SKM-1 (cell line): ENCODE measurements around the gene RHBDL1.

ENCODE experiments used
- DNase-seq: peaks from one replicate; lab custom pipeline; 2025; ENCODE audit not compliant: unreplicated experiment; lab: John Stamatoyannopoulos, UW

RHBDL1 gene

DNA sequence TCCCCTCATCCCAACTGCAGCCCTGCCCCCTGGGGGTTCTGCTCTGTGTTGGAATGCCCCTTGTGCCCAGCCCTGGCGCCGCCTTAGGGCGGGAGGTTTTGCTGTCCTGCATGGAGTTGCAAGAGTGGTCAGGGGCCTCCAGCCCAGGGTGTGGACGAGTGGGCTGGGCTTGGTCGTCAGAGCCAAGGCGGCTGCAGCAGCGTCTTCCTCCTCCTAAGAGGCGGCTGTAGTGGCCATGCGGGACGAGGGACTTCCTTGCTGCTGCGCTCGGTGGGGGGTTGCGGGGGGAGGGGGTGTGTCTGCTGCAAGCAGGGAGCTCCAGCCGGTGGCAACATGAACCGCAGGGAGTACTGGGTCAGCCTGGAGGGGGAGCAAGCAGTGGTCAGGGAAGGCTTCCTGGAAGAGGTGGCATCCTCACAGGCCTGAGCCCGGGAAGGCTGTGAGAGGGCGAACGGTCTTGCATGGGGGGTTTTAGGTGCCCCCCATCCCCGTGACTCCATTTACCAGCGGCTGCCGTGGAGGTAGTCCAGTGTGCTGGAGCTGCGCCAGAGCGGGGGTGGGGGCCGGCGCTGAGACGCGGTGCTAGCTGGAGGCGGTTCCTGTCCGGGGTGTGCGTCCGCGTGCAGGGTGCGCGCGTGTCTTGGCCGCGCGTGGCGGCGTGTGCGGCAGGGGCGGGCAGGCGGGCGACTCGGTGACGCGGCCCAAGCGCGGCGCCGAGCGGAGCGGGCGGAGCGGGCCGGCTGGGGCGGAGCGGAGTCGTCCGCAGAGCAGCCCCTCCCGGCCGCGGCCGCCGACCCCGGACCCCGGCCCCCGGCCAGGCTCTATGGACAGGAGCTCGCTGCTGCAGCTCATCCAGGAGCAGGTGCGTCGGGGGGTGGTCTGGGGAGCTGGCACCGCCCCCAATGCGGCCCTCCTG is at the start of gene RHBDL1:
Gene RHBDL1, plus strand, starts transcription at position 704 of the 916 bp plus-strand sequence. Its CDS starts 120 bp downstream, at position 824.
- DNase-seq, result no peak

DNA sequence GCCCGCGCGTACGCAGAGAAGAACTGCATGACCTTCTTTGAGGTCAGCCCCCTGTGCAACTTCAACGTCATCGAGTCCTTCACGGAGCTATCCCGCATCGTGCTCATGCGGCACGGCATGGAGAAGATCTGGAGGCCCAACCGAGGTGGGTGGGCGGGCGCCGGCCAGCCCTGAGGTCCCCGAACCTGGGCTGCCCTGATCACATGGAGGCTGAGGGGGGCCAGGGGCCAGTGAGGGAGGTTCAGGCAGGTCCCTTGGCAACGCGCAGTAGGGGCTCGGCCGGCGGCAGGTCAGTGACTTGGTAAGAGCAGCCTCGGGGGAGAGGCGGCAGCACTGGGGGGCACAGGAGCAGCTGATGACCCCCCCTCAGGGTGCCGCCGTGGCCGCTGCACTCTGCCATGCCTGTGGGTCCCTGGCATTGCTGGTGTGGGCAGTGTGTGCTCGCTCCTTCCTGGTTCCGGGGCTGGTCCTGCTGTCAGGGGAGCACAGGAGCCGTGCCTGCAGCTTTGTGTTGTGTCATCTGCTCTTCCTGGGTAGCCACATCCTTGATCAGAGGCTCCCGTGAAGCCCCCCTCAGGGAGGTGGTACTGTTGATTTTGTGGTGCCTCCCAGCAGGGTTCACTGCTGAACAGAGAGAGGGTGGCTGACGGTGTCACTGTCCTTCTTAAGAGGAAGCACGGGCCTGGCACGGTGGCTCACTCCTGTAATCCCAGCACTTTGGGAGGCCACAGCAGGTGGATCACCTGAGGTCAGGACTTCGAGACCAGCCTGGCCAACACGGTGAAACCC is 49.3 kb upstream of the RHBDL1 start:
- DNase-seq, result no peak

DNA sequence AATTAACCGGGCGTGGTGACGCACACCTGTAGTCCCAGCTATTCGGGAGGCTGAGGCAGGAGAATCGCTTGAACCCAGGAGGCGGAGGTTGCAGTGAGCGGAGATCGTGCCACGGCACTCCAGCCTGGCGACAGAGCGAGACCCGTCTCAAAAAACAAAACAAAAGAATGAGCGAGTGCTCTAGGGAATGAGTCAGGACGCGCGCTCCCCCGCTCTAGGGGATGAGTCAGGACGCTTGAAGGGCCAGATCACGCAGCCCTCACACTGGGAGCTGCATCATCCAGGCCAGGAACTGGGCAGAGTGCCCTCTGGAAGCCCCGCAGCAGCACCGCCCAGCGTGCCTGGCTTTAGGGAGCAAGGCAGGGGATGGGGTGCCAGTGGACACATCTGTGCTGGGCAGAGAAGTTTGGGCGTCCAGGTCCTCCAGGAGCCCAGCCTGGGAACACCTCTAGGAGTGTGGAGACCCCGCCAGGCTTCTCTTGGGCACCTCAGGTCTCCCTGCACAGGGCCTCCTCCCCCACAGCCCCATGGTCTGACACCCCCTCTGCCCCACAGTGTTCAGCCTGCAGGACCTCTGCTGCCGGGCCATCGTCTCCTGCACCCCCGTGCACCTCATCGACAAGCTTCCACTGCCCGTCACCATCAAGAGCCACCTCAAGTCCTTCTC is 48.6 kb upstream of the RHBDL1 start:
- DNase-seq, result no peak

DNA sequence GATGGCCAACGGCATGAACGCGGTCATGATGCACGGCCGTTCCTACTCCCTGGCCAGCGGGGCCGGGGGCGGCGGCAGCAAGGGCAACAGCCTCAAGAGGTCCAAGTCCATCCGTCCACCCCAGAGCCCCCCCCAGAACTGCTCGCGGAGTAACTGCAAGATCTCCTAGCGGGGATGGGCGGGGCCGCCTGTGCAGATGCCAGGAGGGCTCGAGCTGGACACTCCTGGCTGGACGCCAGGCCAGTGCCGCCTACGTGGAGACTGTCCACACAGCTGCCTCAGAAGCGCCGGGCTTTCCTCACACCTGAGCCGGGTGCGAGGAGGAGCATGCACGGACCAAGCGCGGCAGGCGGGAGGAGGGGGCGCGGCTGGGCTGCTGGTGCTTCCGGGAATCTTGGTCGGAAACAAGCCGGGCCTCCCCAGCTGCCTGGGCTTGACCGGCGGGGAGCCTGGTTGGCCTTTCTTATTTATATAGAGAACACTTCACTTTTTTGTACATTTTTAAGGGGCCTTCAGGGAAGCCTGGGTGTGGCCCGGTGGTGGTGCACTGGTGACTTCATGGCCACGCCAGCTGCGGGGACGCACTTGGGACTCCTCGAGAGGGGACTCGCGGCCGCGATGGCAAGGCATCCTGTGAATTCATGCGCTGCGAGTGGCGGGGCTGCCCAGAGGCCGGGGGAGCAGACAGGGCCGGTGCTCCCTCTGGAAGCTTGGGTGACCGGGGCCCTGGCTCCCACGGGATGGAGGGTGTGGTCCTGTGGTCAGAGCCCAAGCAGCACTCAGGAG is 47.8 kb upstream of the RHBDL1 start:
- no peak for DNase-seq

DNA sequence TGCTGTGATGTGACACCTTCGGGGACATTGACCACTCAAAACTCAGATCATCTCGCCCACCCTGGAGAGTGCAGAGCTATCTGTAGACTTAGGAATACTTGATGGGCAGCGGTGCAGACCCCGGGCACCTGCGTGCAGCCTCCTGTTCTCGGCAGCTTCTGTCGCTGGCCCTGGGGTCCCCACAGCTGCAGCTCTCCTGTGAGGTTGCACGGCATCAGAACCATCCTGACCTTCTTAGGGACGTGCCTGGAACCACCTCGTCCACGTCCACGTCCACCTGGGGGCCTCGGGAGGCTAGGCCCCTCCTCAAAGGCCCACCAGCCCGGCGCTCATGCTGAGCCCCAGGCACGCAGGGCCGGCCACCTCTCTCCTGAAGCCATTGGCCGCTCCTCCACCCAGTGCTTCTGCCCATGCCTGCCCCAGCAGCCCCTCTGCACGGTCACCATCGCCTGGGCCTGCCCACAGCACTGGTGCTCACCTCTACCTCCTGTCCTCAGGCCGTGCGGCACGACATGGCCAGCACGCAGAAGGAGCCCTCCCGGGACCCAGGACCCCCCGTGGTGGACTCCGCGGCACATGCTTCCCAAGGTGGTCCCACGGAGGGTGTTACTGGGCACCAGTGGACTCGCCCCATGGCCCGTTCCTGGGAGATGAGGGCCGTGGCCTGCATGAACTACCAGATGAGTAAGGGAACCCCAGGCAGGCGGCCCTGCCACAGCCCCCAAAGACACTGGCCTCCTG is 47.0 kb upstream of the RHBDL1 start:
- DNase-seq, result no peak

DNA sequence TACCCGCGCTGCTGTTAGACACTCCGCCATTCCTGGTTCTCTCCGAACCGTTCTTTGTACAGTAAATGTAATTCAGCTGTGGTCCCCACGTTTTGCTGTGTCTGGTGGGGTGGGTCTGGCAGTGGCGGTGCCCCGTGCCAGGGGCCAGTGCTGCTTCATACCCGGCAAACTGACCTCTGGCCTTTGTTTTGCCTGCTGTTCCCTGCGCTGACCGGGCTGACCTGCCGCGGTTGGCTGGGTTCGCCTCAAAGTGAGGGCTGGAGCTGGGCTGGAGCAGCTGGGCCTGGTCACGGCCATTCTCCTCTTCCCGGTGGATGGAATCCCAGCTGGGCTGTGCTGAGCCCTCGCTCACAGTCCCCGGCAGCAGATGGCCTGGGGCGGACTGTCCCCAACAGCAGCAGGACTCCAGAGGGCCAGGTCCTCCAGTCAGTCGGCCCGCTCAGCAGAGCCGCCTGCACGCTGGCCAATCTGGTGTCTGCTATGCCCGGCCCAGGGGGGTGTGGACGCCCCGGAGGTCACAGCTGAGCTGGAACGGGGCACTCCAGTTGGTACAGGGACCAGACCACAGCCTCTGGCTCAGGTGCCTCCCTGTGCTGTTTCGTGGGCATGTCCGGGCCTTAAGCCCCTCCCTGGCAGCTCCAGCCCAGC is 46.2 kb upstream of the RHBDL1 start:
- DNase-seq, result no peak

DNA sequence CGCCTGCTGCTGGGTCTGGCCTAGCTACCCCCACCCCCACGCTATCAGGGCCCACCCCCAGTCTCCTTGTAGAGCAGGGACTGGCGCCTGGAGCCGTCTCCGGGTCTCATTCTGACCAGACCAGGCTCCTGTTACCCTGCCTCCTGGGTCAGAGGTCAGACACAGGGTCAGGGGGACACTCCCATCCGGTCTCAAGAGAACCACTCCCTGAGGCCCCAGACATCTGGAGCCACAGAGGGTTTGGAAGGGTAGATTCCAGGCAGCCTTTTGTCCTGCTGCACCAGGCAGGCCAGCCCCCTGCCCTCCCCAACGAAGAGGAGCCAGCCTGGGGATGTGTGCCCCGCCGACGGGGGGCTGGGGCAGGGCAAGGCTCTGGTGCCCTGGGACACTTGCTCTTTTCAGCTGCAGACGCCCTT is 45.6 kb upstream of the RHBDL1 start:
- DNase-seq, result no peak

DNA sequence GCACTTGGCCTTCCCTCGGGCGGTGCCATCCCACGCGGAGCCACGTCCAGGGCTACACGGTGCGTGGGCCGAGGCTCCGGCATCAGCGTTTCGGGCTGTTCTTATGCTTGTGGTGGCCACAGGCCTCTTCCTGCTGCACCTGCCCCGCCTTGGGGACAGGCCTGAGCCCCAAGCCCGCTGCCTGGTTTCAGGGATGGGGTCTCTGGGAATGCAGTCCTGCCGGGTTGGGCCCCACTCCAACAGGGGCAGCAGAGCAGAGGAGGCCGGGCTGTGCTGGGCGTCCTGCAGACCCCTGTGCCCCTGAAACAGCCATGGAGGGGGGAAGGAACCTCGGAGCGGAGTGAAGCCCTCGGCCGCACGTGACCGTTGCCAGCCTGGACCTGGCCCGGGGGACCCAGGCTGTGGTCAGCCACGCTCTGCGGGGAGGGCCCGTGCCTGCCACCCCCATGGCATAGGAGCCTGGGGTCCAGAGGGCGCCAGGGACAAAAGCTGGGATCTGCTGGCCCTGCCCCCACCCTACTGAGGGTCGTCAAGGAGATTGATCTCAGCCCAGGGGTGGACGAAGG is 45.1 kb upstream of the RHBDL1 start:
- DNase-seq, result no peak

DNA sequence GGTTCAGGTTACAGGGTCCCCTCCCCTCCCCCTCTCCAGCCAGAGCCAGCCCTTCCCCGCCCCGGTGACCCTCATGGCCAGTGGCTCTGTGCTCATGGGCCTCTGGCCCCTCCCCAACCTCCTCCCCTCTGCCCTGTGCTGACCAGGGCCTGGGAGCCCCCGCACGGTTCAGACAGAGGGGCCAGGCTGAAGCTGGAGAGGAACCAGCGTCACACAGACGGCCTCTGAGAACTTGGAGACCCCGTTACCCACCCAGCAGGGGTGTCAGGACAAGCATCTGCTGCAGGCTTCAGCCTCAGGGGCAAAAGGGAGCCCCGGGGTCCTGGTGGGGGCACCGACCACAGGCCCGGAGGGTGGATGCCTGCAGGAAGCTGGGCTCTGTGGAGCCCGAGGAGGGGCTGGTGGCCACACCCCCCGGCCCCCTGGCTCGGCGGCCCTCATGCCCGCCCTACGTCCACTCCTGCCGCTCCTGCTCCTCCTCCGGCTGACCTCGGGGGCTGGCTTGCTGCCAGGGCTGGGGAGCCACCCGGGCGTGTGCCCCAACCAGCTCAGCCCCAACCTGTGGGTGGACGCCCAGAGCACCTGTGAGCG is 44.6 kb upstream of the RHBDL1 start, which contains the start of gene WFIKKN1:
Gene WFIKKN1, plus strand, starts transcription at position 171 of the 591 bp plus-strand sequence. Its CDS starts 269 bp downstream, at position 440.
- DNase-seq, result no peak

DNA sequence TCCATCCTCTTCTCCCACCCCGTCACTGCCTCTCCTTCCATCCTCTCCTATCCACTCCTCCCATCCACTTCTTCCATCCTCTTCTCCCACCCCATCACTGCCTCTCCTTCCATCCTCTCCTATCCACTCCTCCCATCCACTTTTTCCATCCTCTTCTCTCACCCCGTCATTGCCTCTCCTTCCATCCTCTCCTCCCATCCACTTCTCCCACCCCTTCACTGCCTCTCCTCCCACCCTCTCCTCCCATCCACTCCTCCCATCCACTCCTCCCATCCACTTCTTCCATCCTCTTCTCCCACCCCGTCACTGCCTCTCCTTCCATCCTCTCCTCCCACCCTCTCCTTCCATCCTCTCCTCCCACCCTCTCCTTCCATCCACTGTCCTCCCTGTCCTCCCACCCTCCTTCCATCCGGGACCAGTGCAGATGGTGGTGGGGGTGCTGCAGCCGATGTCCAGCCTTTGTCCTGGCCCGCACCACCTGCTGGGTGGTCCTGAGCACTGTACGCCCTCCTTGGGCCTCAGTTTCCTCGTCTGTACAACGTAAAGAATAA is 43.6 kb upstream of the RHBDL1 start:
- no peak for DNase-seq

DNA sequence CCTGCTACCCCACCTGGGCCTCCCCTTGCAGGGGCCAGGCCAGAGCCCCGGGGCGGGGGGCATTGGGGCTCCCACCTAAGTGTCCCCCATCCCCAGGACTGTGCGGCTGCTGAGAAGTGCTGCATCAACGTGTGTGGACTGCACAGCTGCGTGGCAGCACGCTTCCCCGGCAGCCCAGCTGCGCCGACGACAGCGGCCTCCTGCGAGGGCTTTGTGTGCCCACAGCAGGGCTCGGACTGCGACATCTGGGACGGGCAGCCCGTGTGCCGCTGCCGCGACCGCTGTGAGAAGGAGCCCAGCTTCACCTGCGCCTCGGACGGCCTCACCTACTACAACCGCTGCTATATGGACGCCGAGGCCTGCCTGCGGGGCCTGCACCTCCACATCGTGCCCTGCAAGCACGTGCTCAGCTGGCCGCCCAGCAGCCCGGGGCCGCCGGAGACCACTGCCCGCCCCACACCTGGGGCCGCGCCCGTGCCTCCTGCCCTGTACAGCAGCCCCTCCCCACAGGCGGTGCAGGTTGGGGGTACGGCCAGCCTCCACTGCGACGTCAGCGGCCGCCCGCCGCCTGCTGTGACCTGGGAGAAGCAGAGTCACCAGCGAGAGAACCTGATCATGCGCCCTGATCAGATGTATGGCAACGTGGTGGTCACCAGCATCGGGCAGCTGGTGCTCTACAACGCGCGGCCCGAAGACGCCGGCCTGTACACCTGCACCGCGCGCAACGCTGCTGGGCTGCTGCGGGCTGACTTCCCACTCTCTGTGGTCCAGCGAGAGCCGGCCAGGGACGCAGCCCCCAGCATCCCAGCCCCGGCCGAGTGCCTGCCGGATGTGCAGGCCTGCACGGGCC is 42.8 kb upstream of the RHBDL1 start:
- DNase-seq, result no peak

DNA sequence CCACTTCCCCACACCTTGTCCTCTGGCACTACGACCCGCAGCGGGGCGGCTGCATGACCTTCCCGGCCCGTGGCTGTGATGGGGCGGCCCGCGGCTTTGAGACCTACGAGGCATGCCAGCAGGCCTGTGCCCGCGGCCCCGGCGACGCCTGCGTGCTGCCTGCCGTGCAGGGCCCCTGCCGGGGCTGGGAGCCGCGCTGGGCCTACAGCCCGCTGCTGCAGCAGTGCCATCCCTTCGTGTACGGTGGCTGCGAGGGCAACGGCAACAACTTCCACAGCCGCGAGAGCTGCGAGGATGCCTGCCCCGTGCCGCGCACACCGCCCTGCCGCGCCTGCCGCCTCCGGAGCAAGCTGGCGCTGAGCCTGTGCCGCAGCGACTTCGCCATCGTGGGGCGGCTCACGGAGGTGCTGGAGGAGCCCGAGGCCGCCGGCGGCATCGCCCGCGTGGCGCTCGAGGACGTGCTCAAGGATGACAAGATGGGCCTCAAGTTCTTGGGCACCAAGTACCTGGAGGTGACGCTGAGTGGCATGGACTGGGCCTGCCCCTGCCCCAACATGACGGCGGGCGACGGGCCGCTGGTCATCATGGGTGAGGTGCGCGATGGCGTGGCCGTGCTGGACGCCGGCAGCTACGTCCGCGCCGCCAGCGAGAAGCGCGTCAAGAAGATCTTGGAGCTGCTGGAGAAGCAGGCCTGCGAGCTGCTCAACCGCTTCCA is 42.0 kb upstream of the RHBDL1 start:
- no peak for DNase-seq

DNA sequence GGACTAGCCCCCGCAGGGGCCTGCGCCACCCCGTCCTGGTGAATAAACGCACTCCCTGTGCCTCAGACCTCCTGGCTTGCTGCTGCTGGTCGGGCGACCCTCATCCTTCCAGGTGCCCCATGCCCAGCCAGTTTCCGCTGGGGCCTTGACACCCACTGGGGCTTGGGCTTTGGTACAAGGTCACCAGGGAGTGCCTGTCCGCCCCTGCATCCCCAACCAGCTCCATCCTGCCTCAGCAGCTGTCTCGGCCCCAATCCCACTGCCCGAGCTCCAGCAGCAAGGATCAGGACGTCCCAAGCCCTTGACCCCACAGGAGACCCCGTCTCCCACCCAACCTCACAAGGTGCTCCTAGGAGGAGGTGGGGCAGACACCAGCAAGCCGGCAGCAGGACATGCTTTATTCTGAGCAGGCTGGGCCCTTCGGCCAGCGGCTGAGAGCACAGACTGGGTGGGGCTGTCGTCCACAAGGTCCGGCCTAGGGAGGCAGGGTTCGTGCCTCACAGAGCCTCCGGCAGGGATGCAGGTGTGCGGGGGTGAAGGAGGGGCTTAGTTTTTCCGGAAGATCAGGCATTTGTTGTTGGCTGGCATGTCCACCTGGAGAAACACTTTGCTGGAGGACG is 41.3 kb upstream of the RHBDL1 start:
- DNase-seq, result no peak

DNA sequence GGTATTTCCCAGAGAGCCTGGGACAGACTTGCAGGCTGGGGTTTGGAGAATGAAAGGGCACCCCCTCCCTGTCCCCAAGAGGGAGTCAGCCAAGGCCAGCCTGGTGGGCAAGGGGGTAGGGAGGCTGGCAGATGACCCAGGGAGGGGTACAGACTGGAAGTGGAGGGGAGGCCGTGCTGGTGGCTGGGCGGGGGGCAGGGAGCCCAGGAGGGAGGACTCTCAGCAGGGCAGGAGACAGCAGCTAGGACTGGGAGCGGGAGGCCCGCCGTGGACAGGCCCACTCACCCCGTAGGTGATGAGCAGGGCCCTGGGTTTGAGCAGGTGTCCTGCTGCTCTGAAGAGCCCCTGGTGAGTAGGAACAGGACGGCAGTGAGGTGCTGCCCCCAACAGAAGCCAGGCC is 40.5 kb upstream of the RHBDL1 start:
- DNase-seq, result no peak

DNA sequence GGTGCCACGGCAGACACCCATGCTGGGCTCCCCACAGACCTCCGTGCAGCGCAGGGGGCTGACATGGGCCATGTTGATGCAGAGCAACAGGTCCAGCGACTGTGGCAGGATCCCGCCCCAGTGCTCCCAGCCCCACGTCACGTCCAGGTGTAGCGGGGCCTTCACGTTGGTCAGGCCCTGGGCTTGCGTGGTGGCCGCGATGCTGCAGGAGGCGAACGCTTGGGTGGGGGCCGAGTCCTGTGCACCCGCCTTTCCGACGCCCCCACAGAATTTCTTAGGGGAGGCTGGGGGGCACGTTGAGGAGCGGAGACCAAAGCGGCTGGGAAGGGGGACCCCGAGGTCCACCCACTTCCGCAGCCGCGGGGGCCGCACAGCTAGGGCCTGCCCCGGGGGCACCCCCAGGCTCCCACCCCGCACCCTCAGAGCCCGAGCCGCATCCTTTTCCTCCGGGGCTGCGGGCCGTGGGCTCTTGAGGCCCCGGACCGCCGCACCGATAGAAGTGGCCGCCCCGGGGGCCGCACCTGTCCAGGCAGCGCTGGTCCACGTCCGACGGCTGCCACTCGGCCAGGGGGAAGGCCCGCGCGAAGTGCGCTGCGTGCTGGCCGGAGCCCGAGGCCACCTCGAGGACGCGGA is 39.8 kb upstream of the RHBDL1 start:
- no peak for DNase-seq
